SK-N-SH (cell line): ENCODE data around the gene WDR7.

ENCODE experiments used
- EP300 ChIP-seq, 2 experiments: IDR thresholded peaks; 2 replicates each; pipeline versions ENCODE4 v1.4.0 to v1.6.1; 2012; ENCODE audit warnings: borderline replicate concordance in 1 of 2, low read depth in 1 of 2, low read length in 1 of 2
- EZH2phosphoT487 ChIP-seq: fragments of 200-600 bp; sonication (generic); IDR thresholded peaks from 2 replicates; pipeline ENCODE4 v1.6.1; 2017; ENCODE audit warnings: low read depth, mixed run types, mild to moderate bottlenecking, antibody characterized with exemption, moderate library complexity, borderline replicate concordance
- POLR2AphosphoS5 ChIP-seq: IDR thresholded peaks from 2 replicates; pipeline ENCODE4 v1.6.1; 2012; ENCODE audit warnings: low read depth, low read length
- RAD21 ChIP-seq: IDR thresholded peaks from 2 replicates; pipeline ENCODE4 v1.6.1; 2012; ENCODE audit warnings: mild to moderate bottlenecking, low read length
- SMC3 ChIP-seq: IDR thresholded peaks from 2 replicates; pipeline ENCODE4 v1.6.1; 2012; ENCODE audit warnings: low read depth, low read length, improper control_type of control experiment
- TAF1 ChIP-seq: IDR thresholded peaks from 2 replicates; pipeline ENCODE4 v1.6.1; 2012; ENCODE audit warnings: low read depth, mild to moderate bottlenecking, low read length, moderate library complexity, borderline replicate concordance
- YY1 ChIP-seq: IDR thresholded peaks from 2 replicates; pipeline ENCODE4 v1.4.0; 2012; ENCODE audit warnings: low read depth, mild to moderate bottlenecking
- TF ChIP-seq, protein P1 (sequence below): fragments of 200-600 bp; sonication (generic); IDR thresholded peaks from 2 replicates; pipeline ENCODE4 v1.6.1; 2017; ENCODE audit warnings: antibody characterized with exemption, mild to moderate bottlenecking, moderate library complexity
- TF ChIP-seq, protein P2 (sequence below): IDR thresholded peaks from 2 replicates; pipeline ENCODE4; 2012
- TF ChIP-seq, protein P3 (sequence below): IDR thresholded peaks from 2 replicates; pipeline ENCODE4 v1.4.0; 2012; ENCODE audit warnings: low read depth, borderline replicate concordance
- TF ChIP-seq, protein P4 (sequence below): IDR thresholded peaks from 2 replicates; pipeline ENCODE4 v1.6.1; 2012; ENCODE audit warnings: mild to moderate bottlenecking, low read depth, low read length, moderate library complexity
- TF ChIP-seq, protein P5 (sequence below): fragments of 150-350 bp; IDR thresholded peaks from 2 replicates; pipeline ENCODE4 v1.6.1; 2017; ENCODE audit warnings: antibody characterized with exemption, low read length, low read depth, borderline replicate concordance

DNA sequence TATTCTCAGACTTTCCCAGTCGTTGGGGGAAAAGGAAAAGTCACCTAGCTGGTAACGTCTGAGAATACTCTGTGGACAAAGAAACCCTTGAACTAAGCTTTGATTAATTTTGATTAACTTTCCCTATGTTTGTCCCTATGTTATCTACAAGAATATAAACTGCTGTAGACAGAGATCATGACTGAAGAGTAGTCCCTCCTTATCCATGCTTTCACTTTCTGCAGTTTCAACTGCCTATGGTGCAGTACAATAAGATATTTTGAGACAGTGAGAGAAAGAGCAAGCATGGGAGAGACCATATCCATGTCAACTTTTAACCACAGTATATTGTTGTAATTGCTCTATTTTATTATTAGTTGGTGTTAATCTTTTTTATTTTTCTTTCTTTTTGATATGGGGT, 44.5 kb upstream of the WDR7 start:
- TF ChIP-seq POLR2AphosphoS5, result no peak
- no peak for TF ChIP-seq EP300 (IDR thresholded peaks at IDR 0.05; ENCODE audit: borderline replicate concordance in 1 of 2, low read depth in 1 of 2, low read length in 1 of 2)
- TF ChIP-seq TAF1, result no peak
- TF ChIP-seq, protein P1, sequence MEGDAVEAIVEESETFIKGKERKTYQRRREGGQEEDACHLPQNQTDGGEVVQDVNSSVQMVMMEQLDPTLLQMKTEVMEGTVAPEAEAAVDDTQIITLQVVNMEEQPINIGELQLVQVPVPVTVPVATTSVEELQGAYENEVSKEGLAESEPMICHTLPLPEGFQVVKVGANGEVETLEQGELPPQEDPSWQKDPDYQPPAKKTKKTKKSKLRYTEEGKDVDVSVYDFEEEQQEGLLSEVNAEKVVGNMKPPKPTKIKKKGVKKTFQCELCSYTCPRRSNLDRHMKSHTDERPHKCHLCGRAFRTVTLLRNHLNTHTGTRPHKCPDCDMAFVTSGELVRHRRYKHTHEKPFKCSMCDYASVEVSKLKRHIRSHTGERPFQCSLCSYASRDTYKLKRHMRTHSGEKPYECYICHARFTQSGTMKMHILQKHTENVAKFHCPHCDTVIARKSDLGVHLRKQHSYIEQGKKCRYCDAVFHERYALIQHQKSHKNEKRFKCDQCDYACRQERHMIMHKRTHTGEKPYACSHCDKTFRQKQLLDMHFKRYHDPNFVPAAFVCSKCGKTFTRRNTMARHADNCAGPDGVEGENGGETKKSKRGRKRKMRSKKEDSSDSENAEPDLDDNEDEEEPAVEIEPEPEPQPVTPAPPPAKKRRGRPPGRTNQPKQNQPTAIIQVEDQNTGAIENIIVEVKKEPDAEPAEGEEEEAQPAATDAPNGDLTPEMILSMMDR, result no peak
- TF ChIP-seq RAD21, result no peak
- TF ChIP-seq EZH2phosphoT487, result no peak
- TF ChIP-seq, protein P2, sequence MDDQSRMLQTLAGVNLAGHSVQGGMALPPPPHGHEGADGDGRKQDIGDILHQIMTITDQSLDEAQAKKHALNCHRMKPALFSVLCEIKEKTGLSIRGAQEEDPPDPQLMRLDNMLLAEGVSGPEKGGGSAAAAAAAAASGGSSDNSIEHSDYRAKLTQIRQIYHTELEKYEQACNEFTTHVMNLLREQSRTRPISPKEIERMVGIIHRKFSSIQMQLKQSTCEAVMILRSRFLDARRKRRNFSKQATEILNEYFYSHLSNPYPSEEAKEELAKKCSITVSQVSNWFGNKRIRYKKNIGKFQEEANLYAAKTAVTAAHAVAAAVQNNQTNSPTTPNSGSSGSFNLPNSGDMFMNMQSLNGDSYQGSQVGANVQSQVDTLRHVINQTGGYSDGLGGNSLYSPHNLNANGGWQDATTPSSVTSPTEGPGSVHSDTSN, result no peak
- no peak for TF ChIP-seq SMC3
- TF ChIP-seq, protein P3, sequence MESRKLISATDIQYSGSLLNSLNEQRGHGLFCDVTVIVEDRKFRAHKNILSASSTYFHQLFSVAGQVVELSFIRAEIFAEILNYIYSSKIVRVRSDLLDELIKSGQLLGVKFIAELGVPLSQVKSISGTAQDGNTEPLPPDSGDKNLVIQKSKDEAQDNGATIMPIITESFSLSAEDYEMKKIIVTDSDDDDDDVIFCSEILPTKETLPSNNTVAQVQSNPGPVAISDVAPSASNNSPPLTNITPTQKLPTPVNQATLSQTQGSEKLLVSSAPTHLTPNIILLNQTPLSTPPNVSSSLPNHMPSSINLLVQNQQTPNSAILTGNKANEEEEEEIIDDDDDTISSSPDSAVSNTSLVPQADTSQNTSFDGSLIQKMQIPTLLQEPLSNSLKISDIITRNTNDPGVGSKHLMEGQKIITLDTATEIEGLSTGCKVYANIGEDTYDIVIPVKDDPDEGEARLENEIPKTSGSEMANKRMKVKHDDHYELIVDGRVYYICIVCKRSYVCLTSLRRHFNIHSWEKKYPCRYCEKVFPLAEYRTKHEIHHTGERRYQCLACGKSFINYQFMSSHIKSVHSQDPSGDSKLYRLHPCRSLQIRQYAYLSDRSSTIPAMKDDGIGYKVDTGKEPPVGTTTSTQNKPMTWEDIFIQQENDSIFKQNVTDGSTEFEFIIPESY, result no peak
- TF ChIP-seq, protein P4, sequence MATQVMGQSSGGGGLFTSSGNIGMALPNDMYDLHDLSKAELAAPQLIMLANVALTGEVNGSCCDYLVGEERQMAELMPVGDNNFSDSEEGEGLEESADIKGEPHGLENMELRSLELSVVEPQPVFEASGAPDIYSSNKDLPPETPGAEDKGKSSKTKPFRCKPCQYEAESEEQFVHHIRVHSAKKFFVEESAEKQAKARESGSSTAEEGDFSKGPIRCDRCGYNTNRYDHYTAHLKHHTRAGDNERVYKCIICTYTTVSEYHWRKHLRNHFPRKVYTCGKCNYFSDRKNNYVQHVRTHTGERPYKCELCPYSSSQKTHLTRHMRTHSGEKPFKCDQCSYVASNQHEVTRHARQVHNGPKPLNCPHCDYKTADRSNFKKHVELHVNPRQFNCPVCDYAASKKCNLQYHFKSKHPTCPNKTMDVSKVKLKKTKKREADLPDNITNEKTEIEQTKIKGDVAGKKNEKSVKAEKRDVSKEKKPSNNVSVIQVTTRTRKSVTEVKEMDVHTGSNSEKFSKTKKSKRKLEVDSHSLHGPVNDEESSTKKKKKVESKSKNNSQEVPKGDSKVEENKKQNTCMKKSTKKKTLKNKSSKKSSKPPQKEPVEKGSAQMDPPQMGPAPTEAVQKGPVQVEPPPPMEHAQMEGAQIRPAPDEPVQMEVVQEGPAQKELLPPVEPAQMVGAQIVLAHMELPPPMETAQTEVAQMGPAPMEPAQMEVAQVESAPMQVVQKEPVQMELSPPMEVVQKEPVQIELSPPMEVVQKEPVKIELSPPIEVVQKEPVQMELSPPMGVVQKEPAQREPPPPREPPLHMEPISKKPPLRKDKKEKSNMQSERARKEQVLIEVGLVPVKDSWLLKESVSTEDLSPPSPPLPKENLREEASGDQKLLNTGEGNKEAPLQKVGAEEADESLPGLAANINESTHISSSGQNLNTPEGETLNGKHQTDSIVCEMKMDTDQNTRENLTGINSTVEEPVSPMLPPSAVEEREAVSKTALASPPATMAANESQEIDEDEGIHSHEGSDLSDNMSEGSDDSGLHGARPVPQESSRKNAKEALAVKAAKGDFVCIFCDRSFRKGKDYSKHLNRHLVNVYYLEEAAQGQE, result no peak
- no peak for TF ChIP-seq YY1
- TF ChIP-seq, protein P5, sequence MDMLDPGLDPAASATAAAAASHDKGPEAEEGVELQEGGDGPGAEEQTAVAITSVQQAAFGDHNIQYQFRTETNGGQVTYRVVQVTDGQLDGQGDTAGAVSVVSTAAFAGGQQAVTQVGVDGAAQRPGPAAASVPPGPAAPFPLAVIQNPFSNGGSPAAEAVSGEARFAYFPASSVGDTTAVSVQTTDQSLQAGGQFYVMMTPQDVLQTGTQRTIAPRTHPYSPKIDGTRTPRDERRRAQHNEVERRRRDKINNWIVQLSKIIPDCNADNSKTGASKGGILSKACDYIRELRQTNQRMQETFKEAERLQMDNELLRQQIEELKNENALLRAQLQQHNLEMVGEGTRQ, result no peak
